Neural progenitor cell (in vitro differentiated cells): ENCODE measurements around the gene TRIM10. TPM values are rescaled to one million over a fixed set of nuclear protein-coding genes. Genes with fewer than 3 reads are reported as not detected.
"Not testable (repeated sequence)": the region's sequence is repeated elsewhere in the genome, so short reads cannot be mapped to it uniquely, and the experiment has no call there.

Experiments
- DNase-seq: peaks from one replicate; pipeline ENCODE4 v3.0.0-alpha.2; 2016; ENCODE audit warnings: low spot score
- H2AFZ ChIP-seq: fragments of 200-600 bp; sonication (generic); replicated peaks from 2 replicates; pipeline ENCODE4 v1.6.1; 2016; ENCODE audit warnings: antibody characterized with exemption
- H3F3A ChIP-seq: fragments of 200-600 bp; sonication (generic); 2 replicates; pipeline ENCODE4 v1.6.1; 2016; ENCODE audit warnings: antibody characterized with exemption, low read depth
- H3K27ac ChIP-seq: fragments of 200-600 bp; sonication (generic); 2 replicates; pipeline ENCODE4 v1.5.1; 2016; ENCODE audit warnings: mild to moderate bottlenecking
- H3K27me3 ChIP-seq: fragments of 200-600 bp; sonication (generic); 2 replicates; pipeline ENCODE4 v1.6.1; 2016; ENCODE audit warnings: mild to moderate bottlenecking, moderate library complexity
- H3K36me3 ChIP-seq: fragments of 200-600 bp; sonication (generic); 2 replicates; pipeline ENCODE4 v1.5.1; 2016
- H3K4me1 ChIP-seq: fragments of 200-600 bp; sonication (generic); 2 replicates; pipeline ENCODE4 v1.6.1; 2016; ENCODE audit warnings: mixed run types
- H3K4me2 ChIP-seq: fragments of 200-600 bp; sonication (generic); 2 replicates; pipeline ENCODE4 v1.6.1; 2016
- H3K4me3 ChIP-seq: fragments of 200-600 bp; sonication (generic); 2 replicates; pipeline ENCODE4 v1.5.1; 2016
- H3K79me2 ChIP-seq: fragments of 200-600 bp; sonication (generic); 2 replicates; pipeline ENCODE4 v1.6.1; 2016; ENCODE audit warnings: low read depth
- H3K9ac ChIP-seq: fragments of 200-600 bp; sonication (generic); 2 replicates; pipeline ENCODE4 v1.6.1; 2016
- H3K9me3 ChIP-seq: fragments of 200-600 bp; sonication (generic); 2 replicates; pipeline ENCODE4 v1.5.1; 2016; ENCODE audit warnings: low read depth
- H4K20me1 ChIP-seq: fragments of 200-600 bp; sonication (generic); 2 replicates; pipeline ENCODE4 v1.6.1; 2016; ENCODE audit warnings: low read depth
- H3K27ac Mint-ChIP-seq: 3 replicates; pipeline ENCODE4 v1.8.0; 2021; ENCODE audit warnings: mixed read lengths
- H3K27me3 Mint-ChIP-seq: 2 replicates; pipeline ENCODE4 v1.8.0; 2022; ENCODE audit warnings: low read depth, mild to moderate bottlenecking, inconsistent platforms, moderate library complexity, mixed read lengths; ENCODE audit not compliant: insufficient read depth
- H3K36me3 Mint-ChIP-seq: 3 replicates; pipeline ENCODE4 v1.8.0; 2021; ENCODE audit warnings: mixed read lengths
- H3K4me1 Mint-ChIP-seq: 3 replicates; pipeline ENCODE4 v1.8.0; 2021; ENCODE audit warnings: mixed read lengths
- H3K4me3 Mint-ChIP-seq: 3 replicates; pipeline ENCODE4 v1.8.0; 2021; ENCODE audit warnings: mild to moderate bottlenecking, moderate library complexity, mixed read lengths
- H3K9me3 Mint-ChIP-seq: 3 replicates; pipeline ENCODE4 v1.8.0; 2020; ENCODE audit warnings: mixed read lengths
- EZH2 ChIP-seq: fragments of 200-600 bp; sonication (generic); IDR thresholded peaks from 2 replicates; pipeline ENCODE4 v1.6.1; 2017; ENCODE audit warnings: antibody characterized with exemption, mild to moderate bottlenecking, moderate library complexity
- EZH2phosphoT487 ChIP-seq: fragments of 200-600 bp; sonication (generic); IDR thresholded peaks from 2 replicates; pipeline ENCODE4 v1.6.1; 2017; ENCODE audit warnings: antibody characterized with exemption
- total RNA-seq: library from RNA; depleted of rRNA; stranded (reverse); fragments of >200 nt; gene quantifications from 2 replicates; pipeline ENCODE4 v1.2.3, GENCODE V29; 2015; ENCODE audit warnings: low replicate concordance
- TF ChIP-seq, protein P1 (sequence below): fragments of 200-600 bp; sonication (generic); IDR thresholded peaks from 2 replicates; pipeline ENCODE4 v1.5.1; 2017; ENCODE audit warnings: antibody characterized with exemption, mild to moderate bottlenecking

The TRIM10 gene
- total RNA-seq, 1 donor from 2014 or later: not detected

DNA sequence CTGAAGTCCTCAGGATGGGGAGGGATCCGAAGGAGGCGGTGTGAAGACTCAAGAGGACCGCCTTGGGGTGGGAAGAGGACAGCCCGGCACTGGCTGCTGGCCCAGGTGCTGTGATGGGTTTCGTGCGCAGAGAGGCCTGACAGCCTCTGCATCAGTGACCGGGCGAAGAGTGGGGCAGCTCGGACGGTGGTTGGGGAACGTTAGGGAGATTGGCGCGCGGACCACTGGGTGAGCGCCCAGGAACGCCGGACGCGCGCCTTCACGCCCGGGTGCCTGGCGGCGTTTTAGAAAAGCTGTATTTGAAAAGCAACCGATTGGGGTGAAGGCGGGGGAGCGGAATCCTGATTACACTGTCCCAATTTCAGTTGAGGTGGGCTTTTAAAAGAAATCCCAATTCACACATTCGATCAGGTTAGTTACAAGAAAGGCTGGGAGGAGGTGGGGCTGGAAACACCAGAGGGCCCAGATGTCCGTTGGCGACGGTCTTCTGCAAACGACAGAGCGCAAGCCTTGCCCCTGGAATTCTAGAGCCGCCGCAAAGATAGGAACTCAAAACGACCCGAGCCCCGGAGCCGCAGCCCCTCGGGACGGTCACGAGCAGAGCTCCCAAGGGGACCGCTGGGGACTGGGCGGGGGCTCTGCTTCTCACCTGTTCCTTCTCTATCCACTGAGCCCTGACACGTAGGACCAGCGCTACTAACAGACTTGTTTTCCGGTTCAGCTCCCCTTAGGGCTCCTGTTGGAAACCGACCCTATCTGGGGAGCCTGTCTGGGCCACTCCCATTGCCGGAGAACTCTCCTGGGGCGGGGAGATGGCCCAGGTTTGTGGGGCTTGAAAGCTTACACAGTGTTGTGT is 33.5 kb downstream of the TRIM10 start:
- Histone ChIP-seq H3K27me3 (peaks cover 100% of the 10 kb centered on the region), H3K36me3 (no peaks in the 10 kb centered on the region), H3K4me1 (no peaks in the 10 kb centered on the region), H3K9me3 (no peaks in the 10 kb centered on the region), H3K27ac (no peak overlapping the region), H4K20me1 (no peaks in the 10 kb centered on the region), H3K4me2 (peak overlapping the region; percentile 76), H2AFZ (peak overlapping the region; percentile 78), H3K4me3 (peak overlapping the region; percentile 44), H3F3A (peaks cover 5% of the 10 kb centered on the region), H3K79me2 (no peaks in the 10 kb centered on the region), H3K9ac (no peak overlapping the region)
- TF ChIP-seq EZH2phosphoT487 (peak; percentile 78), EZH2 (peak; percentile 75)
- TF ChIP-seq, protein P1, sequence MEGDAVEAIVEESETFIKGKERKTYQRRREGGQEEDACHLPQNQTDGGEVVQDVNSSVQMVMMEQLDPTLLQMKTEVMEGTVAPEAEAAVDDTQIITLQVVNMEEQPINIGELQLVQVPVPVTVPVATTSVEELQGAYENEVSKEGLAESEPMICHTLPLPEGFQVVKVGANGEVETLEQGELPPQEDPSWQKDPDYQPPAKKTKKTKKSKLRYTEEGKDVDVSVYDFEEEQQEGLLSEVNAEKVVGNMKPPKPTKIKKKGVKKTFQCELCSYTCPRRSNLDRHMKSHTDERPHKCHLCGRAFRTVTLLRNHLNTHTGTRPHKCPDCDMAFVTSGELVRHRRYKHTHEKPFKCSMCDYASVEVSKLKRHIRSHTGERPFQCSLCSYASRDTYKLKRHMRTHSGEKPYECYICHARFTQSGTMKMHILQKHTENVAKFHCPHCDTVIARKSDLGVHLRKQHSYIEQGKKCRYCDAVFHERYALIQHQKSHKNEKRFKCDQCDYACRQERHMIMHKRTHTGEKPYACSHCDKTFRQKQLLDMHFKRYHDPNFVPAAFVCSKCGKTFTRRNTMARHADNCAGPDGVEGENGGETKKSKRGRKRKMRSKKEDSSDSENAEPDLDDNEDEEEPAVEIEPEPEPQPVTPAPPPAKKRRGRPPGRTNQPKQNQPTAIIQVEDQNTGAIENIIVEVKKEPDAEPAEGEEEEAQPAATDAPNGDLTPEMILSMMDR: no peak
- Mint-ChIP-seq H3K4me3 (peak overlapping the region; percentile 63), H3K4me1 (peaks cover 9% of the 10 kb centered on the region), H3K27me3 (peaks cover 66% of the 10 kb centered on the region), H3K36me3 (no peaks in the 10 kb centered on the region), H3K27ac (no peak overlapping the region), H3K9me3 (no peaks in the 10 kb centered on the region)
- peak; percentile 69 for DNase-seq

DNA sequence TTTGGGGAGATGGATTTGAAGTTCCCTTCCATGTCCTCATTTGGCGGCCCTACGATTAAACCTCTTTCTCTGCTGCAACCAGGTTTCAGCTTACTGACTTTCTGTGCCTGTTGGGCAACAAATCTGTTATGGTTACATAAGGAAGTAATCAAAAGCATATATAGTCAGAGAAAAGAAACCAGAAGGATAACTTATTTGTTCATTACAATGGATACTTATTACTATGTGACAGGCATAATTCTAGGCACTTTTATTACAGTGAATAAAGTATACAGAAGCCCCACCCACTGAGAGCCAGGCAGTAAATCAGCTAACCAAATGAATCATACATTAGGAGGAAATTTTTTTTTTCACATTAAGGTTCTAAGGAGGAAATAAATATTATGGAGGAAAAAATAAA is 38.5 kb downstream of the TRIM10 start:
- Mint-ChIP-seq H3K4me1 (peaks cover 4% of the 10 kb centered on the region), H3K4me3 (no peak overlapping the region), H3K36me3 (no peaks in the 10 kb centered on the region), H3K27ac (no peak overlapping the region), H3K27me3 (peaks cover 31% of the 10 kb centered on the region), H3K9me3 (no peaks in the 10 kb centered on the region)
- no peaks in the 10 kb centered on the region for H4K20me1 ChIP-seq
- H3K27ac ChIP-seq: no peak overlapping the region
- peaks cover 64% of the 10 kb centered on the region for H3K27me3 ChIP-seq
- no peaks in the 10 kb centered on the region for H3F3A ChIP-seq
- no peak for TF ChIP-seq EZH2phosphoT487
- no peak for TF ChIP-seq EZH2
- TF ChIP-seq, protein P1: no peak
- no peaks in the 10 kb centered on the region for H3K36me3 ChIP-seq
- H3K9ac ChIP-seq: no peak overlapping the region
- no peaks in the 10 kb centered on the region for H3K9me3 ChIP-seq
- H2AFZ ChIP-seq: no peak overlapping the region
- DNase-seq: no peak
- no peaks in the 10 kb centered on the region for H3K4me1 ChIP-seq
- H3K79me2 ChIP-seq: no peaks in the 10 kb centered on the region
- H3K4me2 ChIP-seq: no peak overlapping the region
- H3K4me3 ChIP-seq: no peak overlapping the region

GRCh38 chr6:30121446-30122366 is 39.3 kb downstream of the TRIM10 start:
- H3K36me3 Mint-ChIP-seq: no peaks in the 10 kb centered on the region
- no peak overlapping the region for H3K9ac ChIP-seq
- H3K4me1 Mint-ChIP-seq: no peaks in the 10 kb centered on the region
- no peaks in the 10 kb centered on the region for H3K4me1 ChIP-seq
- no peak overlapping the region for H3K27ac ChIP-seq
- H3K36me3 ChIP-seq: no peaks in the 10 kb centered on the region
- H3K4me2 ChIP-seq: no peak overlapping the region
- H3K9me3 Mint-ChIP-seq: no peaks in the 10 kb centered on the region
- H2AFZ ChIP-seq: no peak overlapping the region
- H3K27ac Mint-ChIP-seq: no peak overlapping the region
- no peak overlapping the region for H3K4me3 Mint-ChIP-seq
- H3K79me2 ChIP-seq: no peaks in the 10 kb centered on the region
- H3K9me3 ChIP-seq: no peaks in the 10 kb centered on the region
- no peaks in the 10 kb centered on the region for H4K20me1 ChIP-seq
- TF ChIP-seq EZH2 (no peak), EZH2phosphoT487 (no peak)
- TF ChIP-seq, protein P1: no peak
- peaks cover 23% of the 10 kb centered on the region for H3K27me3 Mint-ChIP-seq
- no peaks in the 10 kb centered on the region for H3F3A ChIP-seq
- H3K4me3 ChIP-seq: no peak overlapping the region
- DNase-seq: no peak
- H3K27me3 ChIP-seq: peaks cover 60% of the 10 kb centered on the region

DNA sequence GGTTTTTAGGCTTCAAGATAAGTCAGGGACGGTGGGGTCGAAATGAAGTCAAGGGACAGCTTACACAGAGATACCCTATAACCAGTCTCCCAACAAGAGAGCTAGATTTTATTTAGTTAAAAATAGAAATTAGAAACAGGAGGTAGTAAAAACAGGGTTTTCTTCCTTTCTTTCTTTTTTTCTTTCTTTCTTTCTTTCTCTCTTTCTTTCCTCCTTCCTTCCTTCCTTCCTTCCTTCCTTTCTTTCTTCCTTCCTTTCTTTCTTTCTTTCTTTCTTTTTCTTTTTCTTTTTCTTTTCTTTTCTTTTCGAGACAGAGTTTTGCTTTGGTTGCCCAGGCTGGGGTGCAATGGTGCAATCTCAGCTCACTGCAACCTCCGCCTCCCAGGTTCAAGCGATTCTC is 42.3 kb downstream of the TRIM10 start:
- H3K27ac Mint-ChIP-seq, H3K9me3 Mint-ChIP-seq, H3K9me3 ChIP-seq, H3K79me2 ChIP-seq, H3K9ac ChIP-seq, H3K36me3 Mint-ChIP-seq, H2AFZ ChIP-seq, H3K4me2 ChIP-seq, H3K4me1 Mint-ChIP-seq, DNase-seq, H4K20me1 ChIP-seq, H3K4me1 ChIP-seq, H3K36me3 ChIP-seq, H3K4me3 Mint-ChIP-seq, H3K4me3 ChIP-seq, H3F3A ChIP-seq, H3K27ac ChIP-seq, H3K27me3 Mint-ChIP-seq: not testable (repeated sequence)
- H3K27me3 ChIP-seq: peaks cover 60% of the 10 kb centered on the region
